K562 (cell line): Measurements from ENCODE around the gene RGS6. TPM values are rescaled to one million over a fixed set of nuclear protein-coding genes. Genes with fewer than 3 reads are reported as not detected.

Experiments used
- ATAC-seq: fragments of 200-7000 bp; cut with Tn5 transposase; 3 replicates; pipeline ENCODE4 v1.9.1; 2020; ENCODE audit warnings: moderate library complexity
- BruUV-seq: library from RNA; stranded (reverse); fragments of 400-500 nt; replicated peaks from 2 replicates; lab custom pipeline; 2021; lab: Mats Ljungman, UMichigan
- CTCF ChIA-PET: fragments of 300-600 bp; formaldehyde crosslinking; extraction: SDS; loops from one replicate; lab custom pipeline; 2021; ENCODE audit warnings: low intra/inter-chr PET ratio; lab: Yijun Ruan, JAX
- POLR2A ChIA-PET: fragments of 300-600, 350-650 bp; sonication (Branson Sonifier 250); formaldehyde crosslinking; extraction: SDS; loops from one replicate; lab custom pipeline; 2021; ENCODE audit warnings: antibody characterized with exemption, inconsistent platforms; lab: Yijun Ruan, JAX
- DNase-seq, 4 experiments: peaks; one replicate each; pipeline versions ENCODE4 v3.0.0 to v3.0.0-alpha.2; 2011 to 2018; ENCODE audit warnings: low spot score in 3 of 4, mixed read lengths in 3 of 4; ENCODE audit errors: extremely low read depth in 1 of 4
- FAIRE-seq: peaks from 2 replicates; lab custom pipeline; 2011; peaks lifted over from hg19 to GRCh38; lab: Jason Lieb, UNC
- H2AFZ ChIP-seq: 2 replicates; pipeline ENCODE4 v1.6.0; 2011; ENCODE audit warnings: low read depth, low read length, control low read depth, inconsistent platforms
- H3K27ac ChIP-seq: fragments of 200-600 bp; 3 replicates; pipeline ENCODE4 v1.8.0; 2011; ENCODE audit warnings: low read depth, mild to moderate bottlenecking, control low read depth, inconsistent platforms, low read length, moderate library complexity, mixed read lengths; ENCODE audit errors: extremely low read depth
- H3K27me3 ChIP-seq, 2 experiments: fragments of 300-600 bp in 1 of 2; 2 replicates in 1 of 2; 3 replicates in 1 of 2; pipeline versions ENCODE4 v1.6.0 to v1.8.0; 2011; ENCODE audit warnings: inconsistent platforms in 2 of 2, low read length in 2 of 2, mild to moderate bottlenecking in 1 of 2, mixed read lengths in 1 of 2, moderate library complexity in 1 of 2; ENCODE audit not compliant: control insufficient read depth in 2 of 2, insufficient read depth in 2 of 2
- H3K36me3 ChIP-seq: fragments of 300-600 bp; 3 replicates; pipeline ENCODE4 v1.8.0; 2011; ENCODE audit warnings: mild to moderate bottlenecking, low read length, inconsistent platforms; ENCODE audit not compliant: control insufficient read depth, insufficient read depth
- H3K4me1 ChIP-seq, 2 experiments: fragments of 200-600 bp in 1 of 2; replicated peaks in 1 of 2; 2 replicates in 1 of 2; 3 replicates in 1 of 2; pipeline versions ENCODE4 v1.5.1 to v1.8.0; 2011; ENCODE audit warnings: inconsistent platforms in 2 of 2, low read length in 2 of 2, mild to moderate bottlenecking in 1 of 2, mixed read lengths in 1 of 2, moderate library complexity in 1 of 2; ENCODE audit not compliant: control insufficient read depth in 2 of 2, insufficient read depth in 2 of 2
- H3K4me2 ChIP-seq: 2 replicates; pipeline ENCODE4 v1.6.1; 2011; ENCODE audit warnings: low read length, control low read depth, inconsistent platforms, mixed read lengths; ENCODE audit not compliant: insufficient read depth
- H3K4me3 ChIP-seq: fragments of 200-600 bp; sonication (generic), shearing (Covaris generic); 2 replicates; pipeline ENCODE4 v1.5.1; 2016; ENCODE audit warnings: control low read depth, inconsistent platforms
- H3K79me2 ChIP-seq: fragments of 200-600 bp; 3 replicates; pipeline ENCODE4 v1.8.0; 2011; ENCODE audit warnings: low read length, inconsistent platforms; ENCODE audit not compliant: control insufficient read depth, insufficient read depth
- H3K9ac ChIP-seq, 2 experiments: 2 replicates each; pipeline versions ENCODE4 v1.6.0 to v1.6.1; 2011; ENCODE audit warnings: low read depth in 2 of 2, low read length in 2 of 2, control low read depth in 1 of 2, inconsistent platforms in 1 of 2, mild to moderate bottlenecking in 1 of 2, mixed read lengths in 1 of 2; ENCODE audit not compliant: insufficient read depth in 1 of 2
- H3K9me1 ChIP-seq: one replicate; pipeline ENCODE4 v1.6.0; 2011; ENCODE audit warnings: inconsistent platforms, mild to moderate bottlenecking, low read length, moderate library complexity; ENCODE audit not compliant: control insufficient read depth, insufficient read depth
- H3K9me3 ChIP-seq: replicated peaks from 2 replicates; pipeline ENCODE4 v1.5.1; 2011; ENCODE audit warnings: low read depth, low read length, inconsistent platforms; ENCODE audit not compliant: control insufficient read depth, insufficient read depth
- H4K20me1 ChIP-seq: replicated peaks from 2 replicates; pipeline ENCODE4 v1.6.1; 2011; ENCODE audit warnings: low read length, inconsistent platforms, mixed read lengths; ENCODE audit not compliant: control insufficient read depth, insufficient read depth
- AFF4 ChIP-seq: sonication (generic); formaldehyde crosslinking; IDR thresholded peaks from 2 replicates; pipeline ENCODE4 v1.8.0; 2023; ENCODE audit warnings: mild to moderate bottlenecking, missing genetic modification reagents
- FUS ChIP-seq: fragments of 200-400 bp; formaldehyde crosslinking; optimal IDR thresholded peaks from 2 replicates; pipeline ENCODE3; 2017; ENCODE audit warnings: low read depth, low read length
- HMBOX1 ChIP-seq: sonication (generic); IDR thresholded peaks from 2 replicates; pipeline ENCODE4 v1.6.1; 2016
- PHF8 ChIP-seq: fragments of 200-600 bp; sonication (generic); IDR thresholded peaks from 2 replicates; pipeline ENCODE4 v1.6.1; 2012; ENCODE audit warnings: mixed run types, mild to moderate bottlenecking, inconsistent platforms, low read length, moderate library complexity, borderline replicate concordance
- PTTG1 ChIP-seq: fragments of 450-650 bp; IDR thresholded peaks from 2 replicates; pipeline ENCODE4 v1.6.1; 2016; ENCODE audit warnings: low read depth, mild to moderate bottlenecking, missing genetic modification characterization, missing compliant biosample characterization
- ZBTB33 ChIP-seq: sonication (generic); formaldehyde crosslinking; IDR thresholded peaks from 2 replicates; pipeline ENCODE4 v1.8.1; 2023; ENCODE audit warnings: mild to moderate bottlenecking, missing genetic modification reagents
- ZNF197 ChIP-seq: fragments of 200-800 bp; sonication (Bioruptor generic); IDR thresholded peaks from 2 replicates; pipeline ENCODE4 v1.6.1; 2016; ENCODE audit warnings: low read depth, missing genetic modification characterization, missing compliant biosample characterization
- WGBS: fragments of 100-300 bp; shearing (Covaris generic); methylation state at CpG from one replicate; pipeline ENCODE4 v1.1.6; 2016; ENCODE audit warnings: low coverage, mixed read lengths; ENCODE audit not compliant: insufficient coverage; ENCODE audit errors: missing lambda C conversion rate; 5-methylcytosine and 5-hydroxymethylcytosine counted together
- in situ Hi-C: fragments of 300-500 bp; cut with MboI; formaldehyde crosslinking; loops from 4 replicates; pipeline ENCODE4 v1.15.0; 2018; ENCODE audit warnings: inconsistent platforms, mixed read lengths
- intact Hi-C: fragments of 100-400 bp; cut with micrococcal nuclease; formaldehyde crosslinking; loops from 2 replicates; pipeline ENCODE4 v1.14.2; 2022
- polyA plus RNA-seq, 8 experiments: library from polyadenylated mRNA; depleted of rRNA in 4 of 8; stranded (reverse) in 5 of 8; unstranded in 3 of 8; fragments of >200 nt; fragmentation: Nextera tagmentation in 2 of 8; fragmentation: Illumina TruSeq in 1 of 8; extraction: Ambion mirVana in 2 of 8; extraction: Trizol in 1 of 8; gene quantifications; 2 replicates each; pipeline versions ENCODE4 v1.2.1 to v1.2.3, GENCODE V29; 2011 to 2014; ENCODE audit warnings: inconsistent platforms in 1 of 8, missing spikeins in 1 of 8
- total RNA-seq, 7 experiments: library from RNA; depleted of rRNA in 6 of 7; stranded (reverse); fragments of >200 nt in 6 of 7; fragmentation: Illumina TruSeq in 2 of 7; extraction: Trizol in 2 of 7; gene quantifications; 2 replicates each; pipeline versions ENCODE4 v1.2.1 to v1.2.3, GENCODE V29; 2011 to 2021; ENCODE audit warnings: low replicate concordance in 1 of 7

RGS6 gene
- total and polyA plus RNA-seq, 9 of the 15 experiments (the other 6 are each of a cell fraction or from before 2014, with no cell fraction given), result not detected

- no peak overlapping the region for H3K27ac ChIP-seq
- no peak overlapping the region for H3K4me3 ChIP-seq
- CTCF ChIA-PET, result no interaction called here
- 0% methylated on average over 1 of the region's 1 CpG for WGBS
- no peaks in the 10 kb centered on the region for H3K9me1 ChIP-seq
- H3K79me2 ChIP-seq, result no peaks in the 10 kb centered on the region
- intact Hi-C loops (no loop called here), in situ Hi-C loops (no loop called here)
- H3K27me3 ChIP-seq, result peaks cover 14 to 28% of the 10 kb centered on the region in 2 experiments; a peak in 4 of 5 replicates
- H3K9me3 ChIP-seq, result no peaks in the 10 kb centered on the region
- BruUV-seq, result no TSS peak
- no peak overlapping the region for H2AFZ ChIP-seq
- POLR2A ChIA-PET, result no interaction called here
- DNase-seq (no peak), FAIRE-seq (no peak)
- TF ChIP-seq FUS, result no peak
- no peak for TF ChIP-seq ZNF197 (CRISPR knock-in tag)
- no peak for TF ChIP-seq PTTG1
- TF ChIP-seq ZBTB33 (CRISPR knock-in tag), result no peak
- no peak for TF ChIP-seq HMBOX1
- TF ChIP-seq AFF4, result no peak
- TF ChIP-seq PHF8, result no peak
- TF ChIP-seq, all 486 proteins: peak for 0
- no peak overlapping the region for H3K4me2 ChIP-seq
- H4K20me1 ChIP-seq, result no peaks in the 10 kb centered on the region
- H3K36me3 ChIP-seq, result no peaks in the 10 kb centered on the region
- no peak overlapping the region for H3K9ac ChIP-seq
- H3K4me1 ChIP-seq, result no peaks in the 10 kb centered on the region
- no peak for ATAC-seq
Observed at GRCh38 chr14:72535485-72535884, 603.3 kb downstream of the RGS6 start.
